Measurements from ENCODE around the gene ZMYND10.
"Not testable (repeated sequence)": the region's sequence is repeated elsewhere in the genome, so short reads cannot be mapped to it uniquely, and the experiment has no call there.

ZMYND10 gene

GRCh38 chr3:50324351-50325112, 21.0 kb downstream of the ZMYND10 start:
- DNase-seq, result peak; percentile 49

GRCh38 chr3:50323614-50324199, 21.8 kb downstream of the ZMYND10 start:
- no peak for DNase-seq

DNA sequence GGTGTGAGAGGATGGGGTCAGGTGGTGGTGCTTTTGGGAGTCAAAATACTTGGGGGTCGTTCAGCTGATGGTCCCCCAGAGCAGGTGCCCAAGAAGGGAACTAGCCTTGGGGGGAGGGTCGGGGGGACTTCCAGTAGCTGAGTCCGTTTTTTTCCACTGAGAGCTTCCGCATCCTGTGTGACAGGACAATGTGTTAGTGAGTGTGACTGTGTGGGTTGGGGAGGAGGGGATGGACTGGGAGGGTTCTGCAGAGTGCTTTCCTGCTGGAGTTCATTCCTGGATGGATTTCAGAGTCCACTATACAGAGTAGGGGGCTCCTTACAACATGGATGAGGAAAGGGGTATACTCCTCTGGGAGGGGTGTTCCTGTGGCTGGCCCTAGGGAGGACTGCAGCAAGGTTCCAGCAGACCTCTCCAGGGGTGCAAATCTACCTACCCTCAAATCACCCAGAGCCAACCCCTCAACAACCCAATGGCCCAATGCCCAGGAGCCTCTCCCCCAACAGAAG, 22.4 kb downstream of the ZMYND10 start:
- no peak for DNase-seq

GRCh38 chr3:50322386-50323091, 23.0 kb downstream of the ZMYND10 start, which contains the start of gene HYAL2:
HYAL2 (minus strand) TSS chr3:50322745; CDS start chr3:50320489, 2,256 bp downstream.
- peak; percentile 18 for DNase-seq

GRCh38 chr3:50322115-50322385, 23.5 kb downstream of the ZMYND10 start:
- no peak for DNase-seq

GRCh38 chr3:50321336-50322114, 24.0 kb downstream of the ZMYND10 start:
- peak; percentile 59 for DNase-seq

DNA sequence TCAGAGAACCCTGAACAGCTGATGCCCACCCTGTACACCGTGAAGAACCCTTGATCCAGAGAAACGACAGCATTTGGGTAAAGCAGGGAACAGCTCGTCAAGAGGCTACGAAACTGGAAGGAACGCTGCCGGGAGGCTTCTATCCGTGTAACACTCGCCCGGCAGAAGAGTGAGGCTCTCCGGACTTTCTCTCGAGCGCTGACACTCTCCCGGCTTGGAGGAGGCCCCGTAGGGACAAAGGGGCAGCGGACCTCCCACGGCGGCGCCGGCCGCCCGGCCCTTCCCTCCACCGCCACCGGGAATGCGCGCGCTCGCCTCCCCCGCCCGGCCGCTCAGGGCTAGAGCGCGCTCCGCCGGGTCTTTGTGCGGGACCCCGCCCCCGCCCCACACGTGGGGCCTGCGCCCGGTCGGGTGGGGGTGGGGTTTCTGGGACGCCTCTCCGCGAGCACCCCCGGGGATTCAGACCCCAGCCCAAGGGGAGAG, 24.6 kb downstream of the ZMYND10 start:
- DNase-seq, result peak; percentile 26

DNA sequence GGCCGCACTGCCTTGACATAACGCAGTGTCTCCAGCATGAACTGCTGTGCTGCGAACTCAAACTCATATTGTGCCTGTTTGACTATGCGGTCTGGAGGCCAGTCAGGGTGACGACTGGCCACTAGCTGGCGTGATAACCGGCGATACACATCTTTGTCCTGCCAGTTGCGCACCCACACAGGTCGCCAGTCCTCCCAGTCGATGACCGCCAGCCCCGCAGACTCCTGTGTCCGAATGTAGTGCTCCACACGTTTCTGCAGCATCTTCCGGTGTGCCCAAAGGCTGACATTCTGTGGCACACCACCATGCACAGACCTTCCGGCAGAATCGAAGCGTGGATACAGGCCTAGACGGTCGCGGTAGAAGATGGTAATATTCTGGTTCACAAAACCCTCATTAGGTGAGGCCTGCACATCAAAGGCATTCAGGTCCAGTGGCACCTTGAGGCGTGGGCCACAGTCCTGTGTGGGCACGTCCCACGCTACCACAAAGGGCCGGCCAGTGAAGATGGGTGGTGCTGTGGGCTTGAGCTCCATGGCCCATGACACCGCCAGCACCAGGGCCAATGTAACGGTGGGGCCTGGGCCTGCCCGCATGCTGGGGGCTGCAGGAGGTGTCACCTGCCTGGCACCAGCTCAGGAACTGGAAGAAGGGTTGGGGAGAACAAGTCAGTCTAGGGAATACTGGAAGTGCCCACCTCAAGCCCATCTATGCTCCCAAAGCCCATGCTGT, 25.5 kb downstream of the ZMYND10 start:
- no peak for DNase-seq

GRCh38 chr3:50319181-50319893, 26.2 kb downstream of the ZMYND10 start:
- no peak for DNase-seq

GRCh38 chr3:50318615-50319014, 26.9 kb downstream of the ZMYND10 start:
- DNase-seq, result no peak

DNA sequence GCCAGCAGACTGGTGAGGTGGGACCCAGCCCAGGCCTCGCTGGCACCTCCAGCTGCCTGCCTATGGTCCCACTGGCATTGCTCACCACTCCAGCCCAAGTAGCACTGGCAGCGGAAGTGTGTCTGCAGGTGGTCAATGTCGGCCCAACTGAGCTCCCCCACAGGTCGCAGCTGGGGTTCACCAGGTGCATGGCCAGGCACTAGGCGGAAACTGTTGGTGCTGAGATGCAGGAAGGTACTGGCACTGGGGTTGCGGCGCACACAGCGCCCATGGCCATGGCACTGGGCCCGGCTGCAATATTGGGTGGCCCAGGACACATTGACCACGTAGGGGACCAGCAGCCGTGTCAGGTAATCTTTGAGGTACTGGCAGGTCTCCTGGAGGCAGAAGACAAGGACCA, 27.4 kb downstream of the ZMYND10 start:
- no peak for DNase-seq

- peak; percentile 18 for DNase-seq
Measured at GRCh38 chr3:50317300-50317699, 28.2 kb downstream of the ZMYND10 start.

DNA sequence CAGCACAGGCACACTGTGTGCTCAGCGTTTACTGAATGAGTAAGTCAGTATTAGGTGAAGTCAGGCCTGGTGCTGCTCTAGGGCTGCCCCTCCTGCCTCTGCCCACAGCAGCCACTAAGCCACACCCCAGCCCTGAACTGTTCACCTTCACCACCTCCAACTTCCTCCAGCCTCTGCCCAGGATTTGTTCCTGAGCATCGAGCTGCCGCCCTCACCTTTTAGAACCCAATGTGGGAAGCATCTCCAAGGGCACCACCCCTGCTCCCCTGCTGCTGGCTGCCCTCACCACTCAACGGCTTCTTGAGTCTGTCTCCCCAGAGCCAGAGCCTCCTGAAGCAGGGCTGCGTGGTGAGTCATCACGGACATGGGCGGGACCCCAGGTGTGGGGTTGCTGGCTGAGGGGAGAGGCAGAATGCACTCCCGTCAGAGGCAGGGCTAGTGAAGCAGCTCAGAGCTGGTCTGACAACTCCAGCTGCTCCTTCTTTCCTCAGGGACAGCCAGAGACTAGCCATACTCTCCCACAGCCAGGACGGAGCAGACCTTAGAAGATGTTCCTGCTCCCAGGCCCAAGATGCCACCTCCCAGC, 28.8 kb downstream of the ZMYND10 start:
- DNase-seq, result peak; percentile 60

GRCh38 chr3:50314816-50315215, 30.7 kb downstream of the ZMYND10 start:
- DNase-seq, result no peak

- DNase-seq, result no peak
Measured at GRCh38 chr3:50314342-50314741, 31.2 kb downstream of the ZMYND10 start.

DNA sequence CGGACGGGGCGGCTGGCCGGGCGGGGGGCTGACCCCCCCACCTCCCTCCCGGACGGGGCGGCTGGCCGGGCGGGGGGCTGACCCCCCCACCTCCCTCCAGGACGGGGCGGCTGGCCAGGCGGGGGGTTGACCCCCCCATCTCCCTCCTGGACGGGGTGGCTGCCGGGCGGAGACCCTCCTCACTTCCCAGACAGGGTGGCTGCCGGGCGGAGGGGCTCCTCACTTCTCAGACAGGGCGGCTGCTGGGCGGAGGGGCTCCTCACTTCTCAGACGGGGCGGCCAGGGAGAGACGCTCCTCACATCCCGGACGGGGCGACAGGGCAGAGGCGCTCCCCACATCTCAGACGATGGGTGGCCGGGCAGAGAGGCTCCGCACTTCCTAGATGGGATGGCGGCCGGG, 33.5 kb downstream of the ZMYND10 start:
- not testable (repeated sequence) for DNase-seq

- DNase-seq, result no peak
Measured at GRCh38 chr3:50304601-50305000, 40.9 kb downstream of the ZMYND10 start.

- no peak for DNase-seq
Measured at GRCh38 chr3:50303013-50303815, 42.3 kb downstream of the ZMYND10 start, which contains the start of gene HYAL1. HYAL1 (minus strand) TSS chr3:50303574; CDS start chr3:50302956, 618 bp downstream.

DNA sequence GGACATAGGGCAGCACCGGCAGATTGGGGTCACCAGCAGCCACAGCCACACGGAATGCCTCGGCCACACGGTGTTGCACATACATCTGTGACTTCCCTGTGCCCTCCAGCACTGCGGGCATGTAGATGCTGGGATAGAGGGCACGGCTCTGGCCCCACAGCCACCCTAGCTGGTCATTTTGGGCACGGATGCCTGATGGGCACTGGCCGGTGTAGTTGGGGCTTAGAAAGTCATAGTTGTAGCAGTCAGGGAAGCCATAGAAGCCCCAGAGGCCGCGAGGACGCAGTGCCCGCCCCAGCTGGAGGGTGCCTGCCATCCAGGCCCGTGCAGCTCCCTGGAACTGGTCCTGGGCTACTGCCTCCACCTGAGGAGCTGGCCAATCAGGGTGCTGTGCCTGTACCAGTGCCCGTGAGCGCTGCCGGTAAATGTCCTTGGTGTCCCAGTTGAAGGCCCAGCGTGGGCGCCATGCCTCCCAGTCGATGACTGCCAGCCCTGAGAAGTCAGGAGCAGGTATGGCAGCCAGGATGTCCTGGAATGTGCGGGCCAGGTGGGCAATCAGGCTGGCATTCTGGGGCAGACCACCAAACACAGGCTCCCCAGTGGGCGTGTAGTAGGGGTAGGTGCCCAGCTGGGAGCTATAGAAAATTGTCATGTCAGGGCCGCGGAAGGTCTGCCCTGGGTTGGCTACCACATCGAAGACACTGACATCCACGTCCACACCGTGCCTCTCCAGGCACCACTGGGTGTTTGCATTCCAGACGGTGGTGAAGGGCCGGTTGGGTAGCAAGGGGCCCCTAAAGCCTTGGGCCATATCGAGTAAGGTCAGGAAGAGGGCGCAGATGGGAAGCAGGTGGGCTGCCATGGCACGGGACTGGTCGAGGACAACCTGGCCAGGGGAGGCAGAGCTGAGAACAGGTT, 43.2 kb downstream of the ZMYND10 start:
- no peak for DNase-seq

All from NCI-H510A treated with DMSO at 0.1 percent for 48 hours (cell line).